DMS53 (cell line): ENCODE results near the gene KIF18B.

ENCODE experiments used
- DNase-seq: peaks from one replicate; lab custom pipeline; 2025; lab: John Stamatoyannopoulos, UW

The KIF18B gene

DNA sequence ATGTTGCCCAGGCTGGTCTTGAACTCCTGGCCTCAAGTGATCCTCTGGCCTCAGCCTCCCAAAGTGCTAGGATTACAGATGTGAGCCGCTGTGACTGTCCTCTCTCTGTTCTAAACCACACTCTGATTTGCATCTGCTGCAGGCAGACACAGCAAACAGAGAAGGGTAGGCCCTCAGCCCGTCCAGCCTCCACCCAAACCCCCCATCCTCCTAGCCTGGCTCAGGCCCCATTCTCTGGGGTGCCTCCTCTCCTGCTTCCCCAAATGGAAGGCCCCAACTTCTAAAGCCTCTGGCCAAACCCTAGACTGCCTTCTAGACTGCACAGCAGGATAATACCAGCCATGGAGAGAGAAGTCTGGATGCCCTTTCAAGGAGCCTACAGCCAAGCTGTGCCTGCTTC, 28.2 kb downstream of the KIF18B start:
- no peak for DNase-seq

DNA sequence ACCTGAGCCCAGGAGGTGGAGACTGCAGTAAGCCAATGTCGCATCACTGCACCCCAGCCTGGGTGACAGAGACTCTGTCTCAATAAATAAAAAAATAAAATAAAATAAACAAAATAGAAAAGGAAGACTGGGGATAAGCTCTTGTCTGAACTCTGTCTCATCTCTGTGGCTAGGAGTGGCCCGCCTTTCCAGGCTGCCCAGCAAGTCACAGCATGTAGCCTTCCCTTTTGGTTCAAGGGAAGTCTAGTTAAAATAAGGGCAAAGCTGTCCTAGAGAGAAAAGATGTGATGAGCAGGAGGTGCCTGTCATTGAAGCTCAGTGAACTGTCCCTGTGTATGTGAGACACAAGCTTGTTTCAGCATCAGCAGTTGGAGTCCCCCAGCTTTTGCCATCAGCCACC, 29.6 kb downstream of the KIF18B start:
- DNase-seq, result no peak

DNA sequence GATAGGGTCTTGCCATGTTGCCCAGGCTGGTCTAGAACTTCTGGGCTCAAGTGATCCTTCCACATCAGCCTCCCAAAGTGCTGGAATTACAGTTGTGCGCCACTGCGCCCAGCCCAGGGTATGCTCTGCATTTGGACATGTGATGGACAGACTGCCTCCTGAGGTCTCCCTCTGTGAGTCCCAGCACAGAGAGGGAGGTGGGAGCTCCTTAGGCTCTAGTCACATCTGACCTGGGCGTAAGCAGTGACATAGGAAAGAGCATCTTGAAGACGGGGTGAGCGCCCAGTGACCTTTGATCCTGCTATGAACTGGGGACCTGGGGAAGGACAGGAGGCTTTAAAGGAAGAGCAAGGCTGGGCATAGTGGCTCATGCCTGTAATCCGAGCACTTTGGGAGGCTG, 30.1 kb downstream of the KIF18B start:
- no peak for DNase-seq

DNA sequence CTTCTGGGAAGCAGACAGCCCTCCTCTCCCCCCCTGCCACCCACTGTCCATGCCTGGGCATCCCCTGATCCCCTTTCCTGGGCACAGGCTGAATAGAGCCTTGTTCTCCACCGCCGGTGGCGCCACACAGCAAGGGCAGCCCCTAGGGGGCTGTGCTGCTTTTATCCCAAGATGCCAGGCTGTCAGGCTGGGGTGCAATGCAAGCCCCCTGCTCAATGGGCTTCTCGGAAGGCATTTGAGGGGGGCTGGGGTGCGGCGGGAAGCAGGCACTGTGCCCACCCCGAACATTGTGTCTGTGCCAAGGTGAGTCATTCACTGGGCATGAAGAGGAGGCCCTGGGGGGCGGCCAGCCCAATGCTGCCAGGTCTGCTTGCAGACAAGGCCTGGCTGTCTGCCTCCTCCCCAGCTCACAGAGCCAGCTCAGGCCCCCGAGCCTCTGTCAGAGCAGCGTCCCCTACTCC, 30.8 kb downstream of the KIF18B start:
- no peak for DNase-seq

DNA sequence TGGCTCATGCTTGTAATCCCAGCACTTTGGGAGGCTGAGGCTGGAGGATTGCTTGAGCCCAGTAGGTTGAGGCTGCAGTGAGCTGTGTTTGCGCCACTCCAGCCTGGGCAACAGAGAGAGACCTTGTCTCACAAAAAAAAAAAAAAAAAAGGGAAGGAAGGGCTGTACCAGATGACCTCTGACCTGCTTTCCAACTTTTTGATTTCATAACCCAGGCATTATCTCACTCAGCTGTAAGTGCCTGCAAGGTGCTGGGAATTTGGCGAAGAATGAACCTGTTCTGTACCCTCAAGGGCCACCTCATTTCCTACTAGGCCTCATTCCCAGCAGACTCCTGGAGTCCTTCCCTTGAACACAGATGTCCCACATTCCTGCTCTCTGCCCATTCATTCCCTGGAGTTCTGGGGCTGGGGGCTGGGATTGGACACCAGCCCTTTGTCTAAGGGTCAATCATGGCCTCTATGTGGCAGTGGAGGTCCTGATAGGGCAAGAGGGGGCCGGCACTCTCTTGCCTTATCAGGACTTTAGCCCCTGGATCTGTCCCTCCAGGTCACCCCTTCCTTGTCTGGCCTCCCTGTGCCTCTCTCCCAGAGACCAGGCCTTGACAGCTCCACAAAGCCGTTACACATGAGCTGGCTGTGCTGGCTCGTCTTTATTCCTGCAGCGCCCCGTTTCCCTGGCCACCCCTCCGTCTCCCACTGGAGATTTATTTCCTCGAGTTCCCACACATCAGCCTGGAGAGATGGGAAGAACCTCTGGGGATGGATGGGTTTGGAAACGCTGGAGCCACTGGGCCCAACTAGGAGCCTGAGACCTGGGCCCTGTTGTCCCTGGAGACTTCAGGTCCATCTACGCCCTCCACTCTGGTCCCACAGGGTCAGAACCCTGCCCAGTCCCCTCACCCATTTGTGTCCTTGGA, 31.5 kb downstream of the KIF18B start:
- DNase-seq, result no peak

DNA sequence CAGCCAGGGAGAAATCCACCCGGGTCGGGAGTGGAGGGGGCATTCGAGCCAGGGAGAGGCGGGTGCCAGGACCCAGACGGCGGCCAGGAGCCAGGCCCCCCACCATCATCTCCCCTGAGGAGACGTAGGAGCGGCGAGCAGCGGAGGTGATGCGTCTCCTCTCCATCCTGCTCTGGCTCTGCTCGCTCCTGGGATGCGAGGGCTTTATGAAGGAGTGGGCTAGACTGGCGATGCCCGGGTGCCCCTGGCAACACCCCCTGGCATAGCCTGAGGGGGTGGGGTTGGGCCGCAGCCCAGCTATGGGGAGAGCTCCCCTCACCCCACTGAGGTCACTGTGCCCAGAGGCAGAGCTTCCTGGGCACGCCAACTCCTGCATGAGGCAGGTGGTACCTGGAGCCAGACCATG, 32.2 kb downstream of the KIF18B start, which contains the start of gene GFAP:
Gene GFAP (minus strand): TSS at position 180 of the 406 bp plus-strand sequence. CDS start 14 bp downstream, at position 166.
- DNase-seq, result no peak

DNA sequence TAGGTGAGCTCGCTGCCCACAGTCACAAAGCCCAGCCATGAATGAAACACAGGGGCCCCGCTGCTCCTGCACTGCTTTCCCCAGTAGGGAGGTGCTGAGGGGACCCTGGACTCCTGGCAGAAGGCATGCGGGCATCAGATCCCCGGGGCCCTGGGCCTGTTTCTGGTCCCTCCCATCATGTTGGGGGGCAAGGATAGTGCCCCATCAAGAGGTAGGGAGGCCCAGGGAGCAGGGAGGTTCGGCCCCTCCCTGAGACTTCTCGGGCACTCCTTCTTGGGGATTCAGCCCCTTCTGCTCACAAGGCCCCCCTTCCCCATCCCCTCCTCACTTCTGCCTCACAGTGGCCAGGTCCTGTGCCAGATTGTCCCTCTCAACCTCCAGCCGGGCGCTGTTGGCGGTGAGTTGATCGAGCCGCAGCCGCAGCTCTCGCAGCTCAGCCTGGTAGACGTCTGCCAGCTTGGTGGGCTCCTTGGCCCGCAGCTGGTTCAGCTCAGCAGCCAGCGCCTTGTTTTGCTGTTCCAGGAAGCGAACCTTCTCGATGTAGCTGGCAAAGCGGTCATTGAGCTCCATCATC, 32.8 kb downstream of the KIF18B start:
- no peak for DNase-seq

DNA sequence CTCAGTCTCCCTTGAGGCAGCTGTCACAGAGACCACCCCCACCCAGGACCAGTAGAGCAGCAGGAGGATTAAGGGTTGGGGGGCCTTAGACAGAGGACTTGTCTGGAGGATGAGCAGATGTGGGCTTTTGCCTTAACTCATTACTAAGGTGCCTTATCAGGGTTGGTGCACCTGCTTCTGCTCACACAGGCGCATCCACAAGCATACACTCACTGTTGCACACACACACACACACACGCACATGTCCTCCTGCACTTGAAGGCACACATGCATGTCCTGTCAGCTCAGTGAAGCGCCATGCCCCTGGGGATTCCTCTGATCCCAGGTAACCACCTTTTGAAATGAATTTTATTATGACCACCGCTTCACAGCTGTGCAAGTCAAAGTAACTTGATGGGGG, 33.4 kb downstream of the KIF18B start:
- peak; percentile 72 for DNase-seq

DNA sequence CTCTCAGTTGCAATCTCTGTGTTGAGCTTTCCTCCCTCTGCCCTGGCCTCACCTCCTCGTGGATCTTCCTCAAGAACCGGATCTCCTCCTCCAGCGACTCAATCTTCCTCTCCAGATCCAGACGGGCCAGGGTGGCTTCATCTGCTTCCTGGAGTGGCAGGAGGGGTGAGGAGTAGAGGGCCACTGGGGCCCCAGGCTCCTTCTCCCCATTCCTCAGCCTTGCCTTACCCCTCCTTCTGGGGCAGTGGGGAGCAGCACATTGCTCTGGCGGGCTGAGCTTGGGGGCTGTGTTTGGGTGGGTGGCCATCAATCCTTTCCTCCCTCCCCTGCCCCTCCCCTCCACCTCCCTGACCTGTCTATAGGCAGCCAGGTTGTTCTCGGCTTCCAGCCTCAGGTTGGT, 33.9 kb downstream of the KIF18B start:
- DNase-seq, result no peak

DNA sequence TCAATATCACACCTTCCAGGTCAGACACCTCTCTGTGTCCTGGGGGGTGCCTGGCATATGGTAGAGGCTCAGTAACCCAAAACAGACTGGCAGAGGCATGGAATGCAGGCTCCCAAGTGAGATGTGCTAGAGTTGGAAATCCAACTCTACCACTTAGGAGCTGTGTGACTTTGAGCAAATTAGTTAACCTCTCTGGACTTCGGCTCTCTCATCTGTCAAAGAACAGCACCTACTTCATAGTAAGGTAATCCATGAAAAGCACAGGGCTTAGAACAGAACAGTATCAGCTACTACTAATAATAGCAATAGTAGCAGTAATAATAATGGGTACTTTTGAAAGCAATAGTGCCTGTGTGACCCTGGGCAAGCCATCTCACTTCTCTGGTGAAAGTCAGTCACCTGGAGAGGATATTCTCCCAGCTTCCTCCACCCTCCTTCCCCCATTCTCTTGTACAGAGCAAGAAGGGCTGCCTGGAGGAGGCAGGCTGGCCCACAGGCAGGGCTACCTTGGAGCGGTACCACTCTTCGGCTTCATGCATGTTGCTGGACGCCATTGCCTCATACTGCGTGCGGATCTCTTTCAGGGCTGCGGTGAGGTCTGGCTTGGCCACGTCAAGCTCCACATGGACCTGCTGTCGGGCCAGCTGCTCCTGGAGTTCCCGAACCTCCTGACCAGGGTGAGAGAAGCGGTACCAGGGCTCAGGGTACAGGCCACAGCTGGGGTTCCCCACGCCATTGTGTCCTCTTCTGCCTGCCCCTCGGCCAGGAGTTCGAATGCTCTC, 34.6 kb downstream of the KIF18B start:
- no peak for DNase-seq

DNA sequence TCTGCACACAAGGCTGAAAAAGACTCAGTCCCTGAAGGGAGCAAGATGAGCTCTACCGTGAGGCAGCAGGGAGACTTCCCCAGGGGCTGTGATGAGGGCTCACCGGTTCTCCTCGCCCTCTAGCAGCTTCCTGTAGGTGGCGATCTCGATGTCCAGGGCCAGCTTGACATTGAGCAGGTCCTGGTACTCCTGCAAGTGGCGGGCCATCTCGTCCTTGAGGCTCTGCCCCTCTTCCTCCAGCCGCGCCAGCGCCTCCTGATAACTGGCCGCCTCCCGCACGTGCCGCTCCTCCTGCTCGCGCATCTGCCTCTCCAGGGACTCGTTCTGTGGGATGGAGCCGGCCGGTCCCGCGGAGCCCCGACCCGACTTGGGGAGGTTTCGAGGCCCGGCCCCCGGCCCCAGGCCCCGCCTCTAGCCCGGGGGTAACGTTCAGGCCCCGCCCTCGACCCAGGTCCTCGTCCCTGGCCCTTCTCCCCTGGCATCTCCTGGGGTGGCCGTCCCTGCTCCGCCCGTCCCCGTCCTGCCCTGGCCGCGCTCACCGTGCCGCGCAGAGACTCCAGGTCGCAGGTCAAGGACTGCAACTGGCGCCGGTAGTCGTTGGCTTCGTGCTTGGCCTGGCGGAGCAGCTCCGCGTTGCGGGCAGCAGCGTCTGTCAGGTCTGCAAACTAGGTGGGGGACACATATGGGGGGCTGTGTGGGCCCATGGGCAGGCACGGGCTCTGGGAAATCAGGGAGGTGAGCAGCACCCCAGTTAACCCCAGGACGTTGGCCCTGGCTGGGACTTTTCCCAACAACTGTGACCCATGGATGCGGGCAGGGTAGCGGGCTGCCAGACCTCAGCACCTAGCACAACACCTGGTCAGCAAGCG, 36.2 kb downstream of the KIF18B start:
- DNase-seq, result peak; percentile 94

DNA sequence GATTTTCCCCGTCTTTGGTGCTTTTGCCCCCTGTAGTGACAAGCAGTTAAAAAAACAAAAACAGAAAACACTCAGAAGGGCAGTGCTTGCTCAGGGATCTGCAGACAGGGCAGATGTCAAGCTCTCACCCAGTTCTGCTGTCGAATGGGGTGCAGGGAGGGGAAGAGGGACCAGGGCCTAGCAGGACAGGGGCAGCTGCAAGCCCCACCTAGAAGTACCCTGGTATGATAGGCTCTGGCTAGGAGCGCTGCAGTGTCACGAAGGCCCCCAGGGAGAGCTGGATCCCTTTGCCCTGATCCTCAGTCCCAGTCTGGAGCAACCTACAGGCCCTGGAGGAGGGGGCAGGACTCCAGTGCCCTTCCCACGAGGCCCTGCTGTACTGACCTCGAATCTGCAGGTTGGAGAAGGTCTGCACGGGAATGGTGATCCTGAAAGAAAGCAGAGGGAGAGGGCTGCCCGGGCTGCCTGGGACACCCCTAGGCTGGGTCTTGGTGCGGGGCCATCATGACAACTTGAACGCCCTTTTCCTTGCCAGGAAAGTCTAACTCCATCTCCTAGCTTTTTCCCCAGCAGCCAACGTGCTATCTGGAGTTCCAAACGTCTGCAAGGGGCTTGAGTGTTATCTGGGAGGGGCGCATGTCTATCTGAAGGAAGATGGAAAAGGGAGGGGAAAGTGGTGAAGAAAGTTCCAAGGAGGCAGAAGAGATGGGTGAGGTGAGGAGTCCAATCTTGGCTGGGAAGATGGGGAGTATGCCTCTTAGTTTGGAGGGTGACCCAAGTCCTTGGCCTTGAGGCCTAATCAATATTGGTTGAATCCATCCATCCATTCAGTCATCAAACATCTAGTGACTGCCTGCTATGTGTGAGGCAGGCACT, 37.1 kb downstream of the KIF18B start:
- no peak for DNase-seq

DNA sequence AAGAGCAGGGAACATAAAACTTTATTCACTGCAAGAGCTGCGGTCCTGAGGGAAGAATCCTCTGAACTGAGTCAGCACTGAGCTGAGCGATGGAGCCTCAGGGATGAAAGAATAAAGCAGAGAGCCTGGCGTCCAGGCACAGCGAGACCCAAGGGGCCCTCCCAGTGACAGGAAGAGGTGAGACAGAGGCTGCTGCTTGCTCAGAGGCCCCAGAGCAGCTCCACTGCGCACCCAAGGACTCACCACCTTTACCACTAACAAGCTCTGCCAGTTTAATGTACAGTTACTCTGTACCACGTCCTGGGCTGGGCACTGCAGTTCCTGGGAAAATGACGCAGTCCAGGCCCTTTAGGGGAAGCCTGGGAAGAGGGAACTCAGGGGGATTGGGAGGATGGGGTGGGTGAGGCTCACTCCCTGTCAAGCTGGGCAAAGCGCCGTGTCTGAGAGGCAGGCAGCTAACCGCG, 37.9 kb downstream of the KIF18B start:
- no peak for DNase-seq

DNA sequence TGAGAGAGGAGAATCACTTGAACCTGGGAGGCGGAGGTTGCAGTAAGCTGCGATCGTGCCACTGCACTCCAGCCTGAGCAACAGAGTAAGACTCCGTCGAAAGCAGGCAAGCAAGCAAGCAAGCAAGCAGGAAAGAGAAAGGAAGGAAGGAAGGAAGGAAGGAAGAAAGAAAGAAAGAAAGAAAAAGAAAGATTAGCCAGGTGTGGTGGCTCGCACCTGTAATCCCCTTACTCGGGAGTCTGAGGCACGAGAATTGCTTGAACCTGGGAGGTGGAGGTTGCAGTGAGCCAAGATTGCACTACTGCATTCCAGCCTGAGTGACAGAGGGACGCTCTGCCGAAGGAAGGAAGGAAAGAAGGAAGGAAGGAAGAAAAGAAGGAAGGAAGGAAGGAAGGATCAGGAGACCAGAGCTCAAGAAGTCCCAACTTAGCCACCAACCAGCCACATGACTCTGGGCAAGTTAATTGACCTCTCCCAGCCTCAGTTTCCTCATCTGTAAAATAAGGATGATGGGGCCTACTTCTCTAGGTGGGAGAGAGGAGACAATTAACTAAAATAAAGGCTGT, 38.7 kb downstream of the KIF18B start:
- no peak for DNase-seq

DNA sequence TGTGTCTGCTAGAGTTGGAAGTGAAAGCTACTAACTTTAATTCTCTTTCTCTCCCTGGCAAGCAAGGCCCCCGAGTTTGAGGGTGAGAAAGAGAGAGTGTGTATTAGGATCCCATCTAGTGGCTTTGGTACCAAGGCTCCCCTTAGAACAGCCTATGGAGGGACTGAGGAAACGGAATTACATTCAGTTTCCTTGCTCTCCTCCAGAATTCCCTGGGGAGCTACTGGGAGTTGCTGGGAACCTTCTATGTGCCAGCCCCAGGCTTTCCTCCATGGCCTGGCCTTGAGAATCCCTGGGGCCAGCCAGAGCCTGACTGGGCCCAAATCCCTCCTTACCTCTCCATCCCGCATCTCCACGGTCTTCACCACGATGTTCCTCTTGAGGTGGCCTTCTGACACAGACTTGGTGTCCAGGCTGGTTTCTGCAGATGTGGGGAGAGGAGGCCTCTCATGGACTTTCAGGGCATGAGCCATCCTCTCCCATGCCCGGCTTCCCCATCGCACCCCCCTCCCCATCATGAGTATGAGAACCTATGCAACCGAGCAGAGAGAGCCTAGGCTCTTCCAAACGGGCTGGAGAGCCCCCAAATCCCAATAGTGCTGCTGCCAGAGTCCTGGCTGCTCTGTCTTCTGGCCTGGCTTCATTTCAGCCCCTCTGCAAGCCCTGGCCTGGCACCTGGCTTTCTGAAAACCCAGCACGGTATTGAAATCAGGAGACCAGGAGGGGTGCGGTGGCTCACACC, 39.7 kb downstream of the KIF18B start:
- no peak for DNase-seq

DNA sequence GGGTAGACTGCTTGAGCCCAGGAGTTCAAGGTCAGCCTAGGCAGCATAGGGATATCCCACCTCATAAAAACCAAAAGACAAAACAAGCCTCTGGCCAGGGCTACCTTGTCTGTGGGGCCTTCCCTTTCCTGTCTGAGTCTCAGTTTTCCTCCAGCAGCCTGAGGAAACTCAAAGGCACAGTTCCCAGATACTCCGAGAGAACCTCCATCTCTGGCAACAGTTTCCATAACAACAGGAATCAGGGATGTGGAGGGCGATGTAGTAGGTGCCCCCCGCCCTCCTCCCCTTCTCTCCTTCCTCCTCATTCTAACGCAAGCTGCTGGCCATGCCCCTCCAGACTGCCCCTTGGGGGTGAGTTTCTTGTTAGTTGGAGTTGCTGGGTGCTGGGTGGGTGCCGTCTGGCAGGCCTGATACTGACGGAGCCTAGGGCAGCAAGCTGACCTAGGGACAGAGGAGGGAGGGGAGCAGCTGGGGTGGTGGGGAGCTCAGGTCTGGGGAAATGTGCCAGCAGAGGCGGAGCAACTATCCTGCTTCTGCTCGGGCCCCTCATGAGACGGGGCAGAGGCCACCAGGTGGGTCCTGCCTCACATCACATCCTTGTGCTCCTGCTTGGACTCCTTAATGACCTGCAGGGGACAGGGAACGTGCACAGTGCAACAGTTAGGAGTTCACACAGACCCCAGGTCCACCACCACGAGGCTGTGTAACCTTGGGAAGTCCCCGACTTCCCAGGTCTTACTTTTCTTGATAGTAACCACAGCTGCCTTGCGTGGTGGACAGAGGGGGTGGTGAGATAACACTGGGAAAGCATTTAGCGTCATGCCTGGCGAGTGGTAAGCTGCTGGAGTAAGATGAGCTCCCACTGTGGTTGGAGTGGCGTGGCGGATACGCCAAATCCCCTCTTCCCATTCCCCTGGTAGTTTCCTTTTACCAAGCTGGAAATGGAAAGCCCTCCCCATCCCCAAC, 40.5 kb downstream of the KIF18B start:
- DNase-seq, result no peak

DNA sequence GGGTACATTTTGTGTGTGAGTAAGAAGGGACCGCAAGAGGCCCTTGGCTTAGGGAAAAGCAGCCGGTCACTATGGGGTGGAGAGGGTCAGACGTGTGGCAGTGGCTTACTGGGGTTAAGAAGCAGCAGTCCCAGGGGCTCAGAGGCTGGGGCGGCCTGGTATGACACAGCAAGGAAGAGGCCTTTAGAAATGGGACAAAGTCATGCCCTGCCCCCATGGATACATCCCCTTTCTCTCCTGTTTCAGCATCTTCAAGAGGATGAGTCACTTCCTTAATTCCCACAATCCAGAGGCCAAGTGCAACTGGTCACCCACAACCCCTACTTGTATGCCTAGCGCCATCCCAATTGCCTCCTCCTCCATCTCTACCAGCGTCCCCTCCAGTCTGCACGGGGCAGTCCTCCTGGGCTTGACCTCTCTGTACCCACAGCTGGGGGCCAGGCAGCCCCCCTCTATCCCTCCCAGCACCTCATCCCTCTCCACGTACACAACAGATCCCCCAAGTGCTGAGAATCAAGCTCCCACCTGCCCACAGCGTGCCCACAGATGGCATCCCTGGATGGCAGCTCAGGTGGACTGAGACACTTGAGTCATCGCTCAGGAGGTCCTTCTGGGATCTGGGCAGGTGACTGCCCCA, 41.4 kb downstream of the KIF18B start:
- DNase-seq, result peak; percentile 85
